Measurements from ENCODE around the gene POU2AF2.

DNA sequence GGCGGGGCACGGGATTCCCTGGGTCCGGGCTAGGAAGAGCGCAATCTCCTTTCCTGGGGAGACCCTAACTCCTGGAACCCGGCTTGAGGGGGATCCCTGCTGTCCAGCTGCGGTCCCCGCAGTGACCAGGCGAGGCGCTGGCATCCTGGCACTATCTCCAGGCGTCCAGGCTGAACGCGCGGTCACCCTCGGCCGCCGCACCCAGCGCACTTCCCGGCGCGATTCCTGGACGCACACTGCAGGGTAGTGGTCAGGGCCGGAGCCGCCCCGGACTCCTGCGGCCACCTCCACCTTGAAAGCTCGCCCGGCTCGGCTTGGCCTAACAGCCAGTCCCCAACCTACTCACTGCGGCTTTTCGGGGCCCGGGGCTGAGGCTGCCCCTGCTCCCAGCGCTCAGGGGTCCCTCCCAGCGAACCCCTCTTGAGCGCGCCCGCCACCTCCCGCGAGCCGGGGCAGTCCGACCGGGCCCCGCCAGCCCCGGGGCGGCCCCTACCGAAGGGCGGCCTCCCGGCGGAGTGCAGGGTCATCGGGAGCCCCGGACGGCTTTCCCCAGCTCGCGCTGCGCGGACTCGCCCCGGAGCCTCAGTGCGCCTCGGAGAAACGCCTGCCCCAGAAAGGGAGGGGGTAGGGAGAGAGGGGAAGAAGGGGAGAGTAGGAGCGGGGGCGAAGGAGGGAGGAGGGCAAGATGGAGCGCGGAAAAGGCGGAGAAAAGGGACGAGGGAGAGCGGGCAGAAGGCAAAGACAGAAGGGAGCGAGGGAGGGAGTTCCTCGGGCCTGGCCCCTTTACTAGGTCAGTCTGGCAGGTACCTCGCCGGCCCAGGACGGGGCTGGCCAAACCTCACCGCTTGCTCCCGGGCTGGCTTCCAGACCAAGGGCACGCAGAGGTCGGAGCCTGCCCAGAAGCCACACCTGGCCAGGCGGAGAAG, 53.8 kb downstream of the POU2AF2 start:
- TF ChIP-seq, protein P1, sequence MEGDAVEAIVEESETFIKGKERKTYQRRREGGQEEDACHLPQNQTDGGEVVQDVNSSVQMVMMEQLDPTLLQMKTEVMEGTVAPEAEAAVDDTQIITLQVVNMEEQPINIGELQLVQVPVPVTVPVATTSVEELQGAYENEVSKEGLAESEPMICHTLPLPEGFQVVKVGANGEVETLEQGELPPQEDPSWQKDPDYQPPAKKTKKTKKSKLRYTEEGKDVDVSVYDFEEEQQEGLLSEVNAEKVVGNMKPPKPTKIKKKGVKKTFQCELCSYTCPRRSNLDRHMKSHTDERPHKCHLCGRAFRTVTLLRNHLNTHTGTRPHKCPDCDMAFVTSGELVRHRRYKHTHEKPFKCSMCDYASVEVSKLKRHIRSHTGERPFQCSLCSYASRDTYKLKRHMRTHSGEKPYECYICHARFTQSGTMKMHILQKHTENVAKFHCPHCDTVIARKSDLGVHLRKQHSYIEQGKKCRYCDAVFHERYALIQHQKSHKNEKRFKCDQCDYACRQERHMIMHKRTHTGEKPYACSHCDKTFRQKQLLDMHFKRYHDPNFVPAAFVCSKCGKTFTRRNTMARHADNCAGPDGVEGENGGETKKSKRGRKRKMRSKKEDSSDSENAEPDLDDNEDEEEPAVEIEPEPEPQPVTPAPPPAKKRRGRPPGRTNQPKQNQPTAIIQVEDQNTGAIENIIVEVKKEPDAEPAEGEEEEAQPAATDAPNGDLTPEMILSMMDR (IDR thresholded peaks at IDR 0.05; ENCODE audit: poor library complexity, severe bottlenecking): peak; percentile 68
- no peak for TF ChIP-seq POLR2AphosphoS5 (IDR thresholded peaks at IDR 0.05)
- no peak for TF ChIP-seq RAD21 (conservative IDR thresholded peaks at IDR 0.05)
- TF ChIP-seq EZH2 (IDR thresholded peaks at IDR 0.05; ENCODE audit: borderline replicate concordance, insufficient read depth, low read length, poor library complexity, severe bottlenecking): no peak
- no peak for TF ChIP-seq MXI1 (conservative IDR thresholded peaks at IDR 0.05; ENCODE audit: poor library complexity, severe bottlenecking)
- TF ChIP-seq SMC3 (conservative IDR thresholded peaks at IDR 0.05; ENCODE audit: poor library complexity): no peak
- no peak for TF ChIP-seq TAF1 (IDR thresholded peaks at IDR 0.05; ENCODE audit: low read depth)
- TF ChIP-seq, protein P2, sequence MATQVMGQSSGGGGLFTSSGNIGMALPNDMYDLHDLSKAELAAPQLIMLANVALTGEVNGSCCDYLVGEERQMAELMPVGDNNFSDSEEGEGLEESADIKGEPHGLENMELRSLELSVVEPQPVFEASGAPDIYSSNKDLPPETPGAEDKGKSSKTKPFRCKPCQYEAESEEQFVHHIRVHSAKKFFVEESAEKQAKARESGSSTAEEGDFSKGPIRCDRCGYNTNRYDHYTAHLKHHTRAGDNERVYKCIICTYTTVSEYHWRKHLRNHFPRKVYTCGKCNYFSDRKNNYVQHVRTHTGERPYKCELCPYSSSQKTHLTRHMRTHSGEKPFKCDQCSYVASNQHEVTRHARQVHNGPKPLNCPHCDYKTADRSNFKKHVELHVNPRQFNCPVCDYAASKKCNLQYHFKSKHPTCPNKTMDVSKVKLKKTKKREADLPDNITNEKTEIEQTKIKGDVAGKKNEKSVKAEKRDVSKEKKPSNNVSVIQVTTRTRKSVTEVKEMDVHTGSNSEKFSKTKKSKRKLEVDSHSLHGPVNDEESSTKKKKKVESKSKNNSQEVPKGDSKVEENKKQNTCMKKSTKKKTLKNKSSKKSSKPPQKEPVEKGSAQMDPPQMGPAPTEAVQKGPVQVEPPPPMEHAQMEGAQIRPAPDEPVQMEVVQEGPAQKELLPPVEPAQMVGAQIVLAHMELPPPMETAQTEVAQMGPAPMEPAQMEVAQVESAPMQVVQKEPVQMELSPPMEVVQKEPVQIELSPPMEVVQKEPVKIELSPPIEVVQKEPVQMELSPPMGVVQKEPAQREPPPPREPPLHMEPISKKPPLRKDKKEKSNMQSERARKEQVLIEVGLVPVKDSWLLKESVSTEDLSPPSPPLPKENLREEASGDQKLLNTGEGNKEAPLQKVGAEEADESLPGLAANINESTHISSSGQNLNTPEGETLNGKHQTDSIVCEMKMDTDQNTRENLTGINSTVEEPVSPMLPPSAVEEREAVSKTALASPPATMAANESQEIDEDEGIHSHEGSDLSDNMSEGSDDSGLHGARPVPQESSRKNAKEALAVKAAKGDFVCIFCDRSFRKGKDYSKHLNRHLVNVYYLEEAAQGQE (IDR thresholded peaks at IDR 0.05; ENCODE audit: borderline replicate concordance): no peak
- no peak for TF ChIP-seq EP300 (conservative IDR thresholded peaks at IDR 0.05; ENCODE audit: poor library complexity, severe bottlenecking)
